Fibroblast of pulmonary artery (primary cell): ENCODE data around the gene KRTAP29-1.

Experiments
- DNase-seq: peaks from one replicate; pipeline ENCODE4 v3.0.0-alpha.2; 2010; ENCODE audit warnings: low read depth
- H3K4me3 ChIP-seq: replicated peaks from 2 replicates; pipeline ENCODE4 v1.5.1; 2011; ENCODE audit warnings: low read depth, mild to moderate bottlenecking, control low read depth, low read length, moderate library complexity
- TF ChIP-seq, protein P1 (sequence below): IDR thresholded peaks from 2 replicates; pipeline ENCODE4 v1.5.1; 2011; ENCODE audit warnings: mild to moderate bottlenecking, control low read depth, low read length, inconsistent platforms; ENCODE audit errors: missing control alignments

KRTAP29-1 gene

DNA sequence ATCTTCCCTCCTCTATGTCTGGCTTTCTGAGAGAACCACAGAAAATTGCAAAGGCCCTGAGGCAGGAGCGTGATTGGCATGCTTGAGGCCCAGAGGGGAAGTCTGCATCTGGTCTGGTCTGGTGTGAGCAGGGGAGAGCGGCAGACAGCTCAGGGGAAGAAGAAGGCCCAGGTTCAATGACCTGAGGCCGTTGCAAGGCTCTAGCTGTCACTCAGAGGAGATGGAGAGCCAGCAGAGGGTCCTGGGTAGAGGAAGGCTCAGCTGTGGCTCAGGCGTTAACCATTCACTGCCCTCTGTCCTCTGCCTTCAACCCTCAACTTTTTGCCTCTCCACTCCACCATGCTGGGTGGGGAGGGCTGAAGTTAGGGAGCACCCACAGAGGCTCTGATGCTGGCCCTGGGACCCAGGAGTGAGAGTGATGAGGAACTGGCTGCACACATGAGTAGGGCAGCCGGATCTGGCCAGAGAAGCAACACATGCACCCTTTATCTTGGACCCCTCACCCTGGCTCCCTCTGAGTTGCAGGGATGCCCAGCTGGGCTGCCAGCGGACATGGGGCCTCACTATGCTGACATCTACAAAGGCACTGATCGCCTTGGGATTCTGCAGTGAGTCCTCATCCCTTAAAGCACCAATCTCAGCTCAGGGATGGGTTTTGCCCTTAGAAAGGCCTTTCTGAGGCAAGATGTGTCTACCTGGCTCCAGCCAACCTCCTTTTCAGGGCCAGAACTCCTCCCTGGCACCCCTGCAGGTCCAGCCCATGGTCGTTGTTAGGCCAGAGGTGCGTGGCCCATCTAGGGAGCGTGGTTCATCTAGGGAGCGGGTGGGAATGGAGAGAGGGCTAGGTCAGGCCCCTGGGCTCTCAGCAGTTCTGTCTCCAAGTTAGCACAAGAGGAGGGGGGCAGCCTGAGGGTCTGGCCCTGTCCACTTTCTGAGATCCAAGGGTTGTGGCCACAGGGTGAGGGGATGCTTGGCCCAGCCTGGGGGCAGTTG, 20.5 kb upstream of the KRTAP29-1 start:
- no peak for DNase-seq
- no peak overlapping the region for H3K4me3 ChIP-seq
- TF ChIP-seq, protein P1, sequence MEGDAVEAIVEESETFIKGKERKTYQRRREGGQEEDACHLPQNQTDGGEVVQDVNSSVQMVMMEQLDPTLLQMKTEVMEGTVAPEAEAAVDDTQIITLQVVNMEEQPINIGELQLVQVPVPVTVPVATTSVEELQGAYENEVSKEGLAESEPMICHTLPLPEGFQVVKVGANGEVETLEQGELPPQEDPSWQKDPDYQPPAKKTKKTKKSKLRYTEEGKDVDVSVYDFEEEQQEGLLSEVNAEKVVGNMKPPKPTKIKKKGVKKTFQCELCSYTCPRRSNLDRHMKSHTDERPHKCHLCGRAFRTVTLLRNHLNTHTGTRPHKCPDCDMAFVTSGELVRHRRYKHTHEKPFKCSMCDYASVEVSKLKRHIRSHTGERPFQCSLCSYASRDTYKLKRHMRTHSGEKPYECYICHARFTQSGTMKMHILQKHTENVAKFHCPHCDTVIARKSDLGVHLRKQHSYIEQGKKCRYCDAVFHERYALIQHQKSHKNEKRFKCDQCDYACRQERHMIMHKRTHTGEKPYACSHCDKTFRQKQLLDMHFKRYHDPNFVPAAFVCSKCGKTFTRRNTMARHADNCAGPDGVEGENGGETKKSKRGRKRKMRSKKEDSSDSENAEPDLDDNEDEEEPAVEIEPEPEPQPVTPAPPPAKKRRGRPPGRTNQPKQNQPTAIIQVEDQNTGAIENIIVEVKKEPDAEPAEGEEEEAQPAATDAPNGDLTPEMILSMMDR, result no peak

DNA sequence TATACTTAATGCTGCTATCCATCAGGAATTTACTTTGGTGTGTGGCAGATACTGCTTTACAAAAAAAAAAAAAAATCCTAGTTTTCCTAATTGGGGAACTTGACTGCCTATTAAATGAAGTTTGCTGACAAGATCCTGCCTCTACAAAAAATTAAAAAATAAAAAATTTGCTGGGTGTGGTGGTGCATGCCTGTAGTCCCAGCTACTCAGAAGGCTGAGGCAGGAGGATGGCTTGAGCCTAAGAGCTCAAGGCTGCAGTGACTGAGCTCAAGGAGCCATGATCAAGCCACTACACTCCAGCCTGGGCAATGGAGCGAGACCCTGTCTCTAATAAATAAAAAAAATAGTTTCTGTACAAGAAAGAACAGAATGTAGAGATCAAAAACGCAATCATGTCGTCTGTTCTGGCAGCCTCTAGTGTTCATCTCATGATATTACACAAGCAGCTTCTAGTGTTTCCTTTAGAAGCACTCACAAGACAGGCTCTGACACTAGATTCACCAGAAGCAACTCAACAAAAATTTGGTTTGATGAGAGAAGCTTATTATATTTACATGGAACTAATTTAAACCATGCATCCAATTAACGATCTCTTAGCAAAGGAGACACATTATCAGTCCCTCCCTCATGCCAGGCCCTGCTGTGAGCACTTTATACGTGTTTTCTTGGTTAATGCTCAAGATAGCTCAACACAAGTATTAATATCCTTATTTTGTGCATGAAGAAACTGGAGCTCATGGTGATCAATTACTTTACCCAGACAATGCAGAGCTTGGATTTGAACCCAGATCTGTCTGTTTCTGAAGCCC, 19.6 kb upstream of the KRTAP29-1 start:
- TF ChIP-seq, protein P1, result peak; percentile 84
- DNase-seq, result peak; percentile 70
- no peak overlapping the region for H3K4me3 ChIP-seq

DNA sequence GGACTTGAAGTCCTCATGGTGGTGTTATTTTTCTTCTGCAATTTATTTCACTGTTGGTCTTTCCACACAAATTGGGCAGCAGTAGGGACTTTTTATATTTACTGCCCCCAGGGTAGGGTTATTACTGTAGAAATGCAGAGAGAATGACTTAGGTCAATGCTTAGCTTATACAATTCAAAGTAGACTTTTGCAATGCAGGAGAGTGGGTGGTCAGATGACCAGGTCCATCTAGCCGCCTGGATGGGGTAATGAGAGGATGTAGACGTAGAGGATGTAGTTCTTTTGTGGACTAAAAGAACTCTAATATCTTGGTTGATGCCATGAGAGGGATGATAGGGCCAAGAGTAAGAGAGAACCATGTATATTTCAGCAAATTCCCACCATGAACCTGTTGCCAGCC, 15.6 kb upstream of the KRTAP29-1 start:
- no peak for DNase-seq
- TF ChIP-seq, protein P1, result no peak
- no peak overlapping the region for H3K4me3 ChIP-seq

DNA sequence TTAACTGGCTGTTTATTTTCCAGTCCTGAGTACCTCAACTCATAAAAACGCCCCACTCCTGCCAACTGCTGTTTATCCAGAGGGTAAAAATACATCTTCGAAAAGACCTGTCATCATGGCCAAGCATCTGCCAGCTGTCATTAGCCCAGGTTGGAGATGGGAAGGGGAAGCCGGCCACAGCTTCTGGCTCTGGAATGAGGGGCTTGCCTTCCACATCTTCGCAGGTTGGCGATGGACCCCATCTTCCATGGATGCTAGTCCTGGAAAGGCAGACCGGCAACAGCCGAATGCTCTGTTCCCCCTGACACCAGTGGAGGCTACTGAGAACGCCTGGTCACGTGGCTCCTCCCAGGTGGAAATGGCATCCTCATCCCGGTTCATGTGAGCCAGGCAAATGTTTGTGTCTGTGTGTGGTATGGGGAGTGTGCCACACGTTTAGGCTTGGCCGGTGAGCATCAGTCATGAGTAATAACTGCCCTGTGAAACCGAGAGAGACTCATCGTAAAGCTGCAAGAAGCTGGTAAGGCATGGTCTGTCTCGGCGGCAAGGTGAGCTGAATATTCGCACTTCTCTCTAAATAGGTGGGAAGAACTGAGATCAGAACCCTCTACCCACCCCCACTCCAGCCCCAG, 13.3 kb upstream of the KRTAP29-1 start:
- H3K4me3 ChIP-seq, result no peak overlapping the region
- TF ChIP-seq, protein P1, result no peak
- DNase-seq, result no peak

DNA sequence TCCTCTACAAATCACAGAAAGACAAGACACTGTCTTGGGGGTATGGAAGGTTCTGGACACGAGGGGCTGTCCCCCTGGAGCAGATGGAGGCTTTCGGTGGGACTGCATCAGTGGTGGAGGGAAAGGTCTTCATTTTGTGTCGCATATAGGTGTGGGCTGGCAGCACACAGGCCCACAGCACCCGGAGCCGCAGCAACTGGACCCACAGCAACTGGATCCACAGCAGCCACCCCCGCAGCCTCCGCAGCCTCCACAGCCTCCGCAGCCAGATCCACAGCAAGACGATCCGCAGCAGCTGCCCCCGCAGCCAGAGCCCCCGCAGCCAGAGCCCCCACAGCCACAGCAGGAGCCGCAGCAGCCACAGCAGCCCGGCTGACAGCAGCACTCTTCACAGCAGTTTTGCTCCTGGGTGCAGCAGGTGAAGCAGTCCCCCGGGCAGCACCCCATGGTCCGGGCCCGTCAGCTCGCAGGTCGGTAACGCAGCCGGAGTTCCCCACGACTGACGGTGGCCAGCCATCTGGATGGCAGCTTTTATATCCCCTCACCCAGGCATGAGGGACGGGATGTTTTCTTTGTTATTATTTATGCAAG, 12.6 kb upstream of the KRTAP29-1 start, which contains the start of gene KRTAP17-1:
Gene KRTAP17-1 (minus strand): TSS at position 507 of the 591 bp plus-strand sequence. CDS start 60 bp downstream, at position 447.
- TF ChIP-seq, protein P1, result no peak
- no peak for DNase-seq
- no peak within 1 kb of the TSS for H3K4me3 ChIP-seq

DNA sequence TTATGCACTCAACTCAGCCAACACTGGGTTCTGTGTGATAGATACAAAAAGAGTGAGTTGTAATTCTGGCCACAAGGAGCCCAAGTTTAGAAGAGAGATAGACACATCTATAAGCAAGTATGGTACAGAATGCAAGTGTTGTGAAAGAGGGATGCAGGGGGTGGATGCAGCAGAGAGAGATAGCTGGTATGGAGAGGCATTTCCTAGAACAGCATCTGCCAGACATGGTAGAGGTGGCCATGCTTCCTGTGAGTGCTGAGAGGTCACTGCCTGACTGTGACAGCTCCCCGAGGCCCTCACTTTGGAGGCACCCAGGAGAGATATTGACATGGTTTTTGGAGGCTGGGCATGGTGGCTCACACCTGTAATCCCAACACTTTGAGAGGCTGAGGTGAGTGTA, 8.5 kb upstream of the KRTAP29-1 start:
- TF ChIP-seq, protein P1, result no peak
- no peak for DNase-seq
- no peak overlapping the region for H3K4me3 ChIP-seq
